H9 (cell line): ENCODE data around the gene C1orf198. TPM values are rescaled to one million over a fixed set of nuclear protein-coding genes. Genes with fewer than 3 reads are reported as not detected.

Source experiments
- DNase-seq: peaks from one replicate; pipeline ENCODE4 v3.0.0-alpha.2; 2017
- H2AFZ ChIP-seq: one replicate; pipeline ENCODE4 v1.6.1; 2013; ENCODE audit warnings: mild to moderate bottlenecking, low read length, control low read depth, moderate library complexity
- H2AK5ac ChIP-seq: 2 replicates; pipeline ENCODE4 v1.6.1; 2013; ENCODE audit warnings: low read length, control low read depth, mixed read lengths; ENCODE audit not compliant: insufficient read length
- H2BK120ac ChIP-seq: one replicate; pipeline ENCODE4 v1.6.1; 2013; ENCODE audit warnings: low read depth, mild to moderate bottlenecking, low read length, control low read depth, inconsistent platforms; ENCODE audit not compliant: poor library complexity, severe bottlenecking
- H2BK12ac ChIP-seq: 2 replicates; pipeline ENCODE4 v1.6.1; 2013; ENCODE audit warnings: low read length, control low read depth, mixed read lengths, low read depth; ENCODE audit not compliant: insufficient read length
- H2BK15ac ChIP-seq: 2 replicates; pipeline ENCODE4 v1.6.1; 2013; ENCODE audit warnings: low read depth, low read length, control low read depth
- H2BK20ac ChIP-seq: one replicate; pipeline ENCODE4 v1.6.1; 2013; ENCODE audit warnings: low read depth, mild to moderate bottlenecking, low read length, control low read depth, inconsistent platforms; ENCODE audit not compliant: poor library complexity, severe bottlenecking
- H2BK5ac ChIP-seq: 2 replicates; pipeline ENCODE4 v1.6.1; 2013; ENCODE audit warnings: low read length, control low read depth, mixed read lengths; ENCODE audit not compliant: insufficient read length
- H3K14ac ChIP-seq: 2 replicates; pipeline ENCODE4 v1.6.1; 2013; ENCODE audit warnings: low read length, control low read depth; ENCODE audit not compliant: insufficient read depth
- H3K18ac ChIP-seq: 2 replicates; pipeline ENCODE4 v1.6.1; 2013; ENCODE audit warnings: low read depth, mild to moderate bottlenecking, mixed read lengths, low read length, control low read depth; ENCODE audit not compliant: insufficient read length
- H3K23ac ChIP-seq: 2 replicates; pipeline ENCODE4 v1.6.1; 2013; ENCODE audit warnings: low read length, control low read depth, mixed read lengths, low read depth; ENCODE audit not compliant: insufficient read length
- H3K23me2 ChIP-seq: 2 replicates; pipeline ENCODE4 v1.6.1; 2013; ENCODE audit warnings: low read depth, mild to moderate bottlenecking, mixed read lengths, low read length, control low read depth; ENCODE audit not compliant: insufficient read length, poor library complexity, severe bottlenecking
- H3K27ac ChIP-seq: 2 replicates; pipeline ENCODE4 v1.5.1; 2013; ENCODE audit warnings: low read length, control low read depth, mixed read lengths, low read depth; ENCODE audit not compliant: insufficient read length
- H3K27me3 ChIP-seq: 2 replicates; pipeline ENCODE4 v1.6.1; 2013; ENCODE audit warnings: low read length, control low read depth, inconsistent platforms; ENCODE audit not compliant: insufficient read depth
- H3K4ac ChIP-seq: 2 replicates; pipeline ENCODE4 v1.6.1; 2013; ENCODE audit warnings: low read depth, mild to moderate bottlenecking, control low read depth, inconsistent platforms, low read length, moderate library complexity
- H3K4me1 ChIP-seq: 2 replicates; pipeline ENCODE4 v1.6.1; 2013; ENCODE audit warnings: low read length, control low read depth, inconsistent platforms; ENCODE audit not compliant: insufficient read depth
- H3K4me2 ChIP-seq: 2 replicates; pipeline ENCODE4 v1.6.1; 2013; ENCODE audit warnings: low read length, control low read depth, mixed read lengths; ENCODE audit not compliant: insufficient read length, insufficient read depth
- H3K56ac ChIP-seq: 2 replicates; pipeline ENCODE4 v1.6.1; 2013; ENCODE audit warnings: low read depth, mild to moderate bottlenecking, mixed read lengths, low read length, control low read depth; ENCODE audit not compliant: insufficient read length
- H3K79me1 ChIP-seq: 2 replicates; pipeline ENCODE4 v1.6.1; 2013; ENCODE audit warnings: low read depth, mild to moderate bottlenecking, moderate library complexity, low read length, control low read depth, inconsistent platforms; ENCODE audit not compliant: insufficient read depth, poor library complexity, severe bottlenecking
- H3K79me2 ChIP-seq: 2 replicates; pipeline ENCODE4 v1.6.1; 2013; ENCODE audit warnings: low read length, control low read depth, inconsistent platforms; ENCODE audit not compliant: insufficient read depth
- H3K9ac ChIP-seq: 2 replicates; pipeline ENCODE4 v1.6.1; 2013; ENCODE audit warnings: low read length, control low read depth, mixed read lengths; ENCODE audit not compliant: insufficient read length; ENCODE audit errors: extremely low read depth
- H3K9me3 ChIP-seq: one replicate; pipeline ENCODE4 v1.6.1; 2013; ENCODE audit warnings: low read depth, low read length, inconsistent platforms; ENCODE audit not compliant: control insufficient read depth
- H3T11ph ChIP-seq: one replicate; pipeline ENCODE4 v1.6.1; 2013; ENCODE audit warnings: mild to moderate bottlenecking, low read length, control low read depth, inconsistent platforms
- H4K20me1 ChIP-seq: one replicate; pipeline ENCODE4 v1.6.1; 2013; ENCODE audit not compliant: control insufficient read depth, insufficient read length, insufficient read depth
- H4K5ac ChIP-seq: 2 replicates; pipeline ENCODE4 v1.6.1; 2013; ENCODE audit warnings: low read depth, mild to moderate bottlenecking, mixed read lengths, low read length, control low read depth; ENCODE audit not compliant: insufficient read length
- H4K8ac ChIP-seq: replicated peaks from 2 replicates; pipeline ENCODE4 v1.6.1; 2013; ENCODE audit warnings: low read length, control low read depth, mixed read lengths, low read depth; ENCODE audit not compliant: insufficient read length
- H4K91ac ChIP-seq: 2 replicates; pipeline ENCODE4 v1.6.1; 2013; ENCODE audit warnings: low read depth, mild to moderate bottlenecking, moderate library complexity, mixed read lengths, low read length, control low read depth; ENCODE audit not compliant: insufficient read length
- H3K27ac Mint-ChIP-seq, 3 experiments: 2 replicates in 2 of 3; 3 replicates in 1 of 3; pipeline ENCODE4 v1.8.0; 2020 to 2021; ENCODE audit warnings: mixed read lengths in 3 of 3, mild to moderate bottlenecking in 1 of 3, moderate library complexity in 1 of 3
- H3K27me3 Mint-ChIP-seq: 2 replicates; pipeline ENCODE4 v1.8.0; 2021; ENCODE audit warnings: low read depth, mild to moderate bottlenecking, moderate library complexity, mixed read lengths
- H3K36me3 Mint-ChIP-seq, 3 experiments: 2 replicates in 2 of 3; 3 replicates in 1 of 3; pipeline ENCODE4 v1.8.0; 2020 to 2021; ENCODE audit warnings: low read depth in 3 of 3, mixed read lengths in 3 of 3; ENCODE audit not compliant: insufficient read depth in 1 of 3
- H3K4me1 Mint-ChIP-seq, 2 experiments: 2 replicates each; pipeline ENCODE4 v1.8.0; 2020; ENCODE audit warnings: mixed read lengths in 2 of 2
- H3K4me3 Mint-ChIP-seq, 2 experiments: 2 replicates in 1 of 2; 3 replicates in 1 of 2; pipeline ENCODE4 v1.8.0; 2020 to 2021; ENCODE audit warnings: mild to moderate bottlenecking in 2 of 2, mixed read lengths in 2 of 2, moderate library complexity in 1 of 2
- H3K9me3 Mint-ChIP-seq, 2 experiments: 2 replicates in 1 of 2; 3 replicates in 1 of 2; pipeline ENCODE4 v1.8.0; 2020; ENCODE audit warnings: mild to moderate bottlenecking in 2 of 2, mixed read lengths in 2 of 2, moderate library complexity in 1 of 2
- WGBS: extraction: QIAGEN DNeasy Blood & Tissue Kit; methylation state at CpG from one replicate; pipeline ENCODE4 v1.1.7; 2013; ENCODE audit warnings: missing lambda C conversion rate, low lambda C conversion rate, mixed read lengths; ENCODE audit not compliant: insufficient read length; ENCODE audit errors: extremely low coverage; 5-methylcytosine and 5-hydroxymethylcytosine counted together
- total RNA-seq: library from RNA; stranded (reverse); gene quantifications from 2 replicates; pipeline ENCODE4 v1.2.1, GENCODE V29; 2021
- TF ChIP-seq, protein P1 (sequence below): fragments of 200-600 bp; sonication (generic); conservative IDR thresholded peaks from 3 replicates; pipeline ENCODE4 v1.8.0; 2021; ENCODE audit warnings: antibody characterized with exemption, mild to moderate bottlenecking

C1orf198 gene
- total RNA-seq, 1 experiment from 2014 or later: 28.9 TPM

- H3K4me2 ChIP-seq: no peak overlapping the region
- TF ChIP-seq, protein P1, sequence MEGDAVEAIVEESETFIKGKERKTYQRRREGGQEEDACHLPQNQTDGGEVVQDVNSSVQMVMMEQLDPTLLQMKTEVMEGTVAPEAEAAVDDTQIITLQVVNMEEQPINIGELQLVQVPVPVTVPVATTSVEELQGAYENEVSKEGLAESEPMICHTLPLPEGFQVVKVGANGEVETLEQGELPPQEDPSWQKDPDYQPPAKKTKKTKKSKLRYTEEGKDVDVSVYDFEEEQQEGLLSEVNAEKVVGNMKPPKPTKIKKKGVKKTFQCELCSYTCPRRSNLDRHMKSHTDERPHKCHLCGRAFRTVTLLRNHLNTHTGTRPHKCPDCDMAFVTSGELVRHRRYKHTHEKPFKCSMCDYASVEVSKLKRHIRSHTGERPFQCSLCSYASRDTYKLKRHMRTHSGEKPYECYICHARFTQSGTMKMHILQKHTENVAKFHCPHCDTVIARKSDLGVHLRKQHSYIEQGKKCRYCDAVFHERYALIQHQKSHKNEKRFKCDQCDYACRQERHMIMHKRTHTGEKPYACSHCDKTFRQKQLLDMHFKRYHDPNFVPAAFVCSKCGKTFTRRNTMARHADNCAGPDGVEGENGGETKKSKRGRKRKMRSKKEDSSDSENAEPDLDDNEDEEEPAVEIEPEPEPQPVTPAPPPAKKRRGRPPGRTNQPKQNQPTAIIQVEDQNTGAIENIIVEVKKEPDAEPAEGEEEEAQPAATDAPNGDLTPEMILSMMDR: no peak
- H3K27me3 Mint-ChIP-seq: peaks cover 35% of the 10 kb centered on the region
Measured at GRCh38 chr1:230877146-230877923, 9.0 kb upstream of the C1orf198 start.

More at GRCh38 chr1:230877146-230877923, 9.0 kb upstream of the C1orf198 start:
- Histone ChIP-seq H2BK5ac (no peak overlapping the region), H2AFZ (no peak overlapping the region), H2BK15ac (no peak overlapping the region), H3K23ac (no peak overlapping the region), H3K23me2 (no peaks in the 10 kb centered on the region), H3K4ac (no peak overlapping the region), H2BK120ac (no peak overlapping the region), H3K9me3 (no peaks in the 10 kb centered on the region), H2AK5ac (no peak overlapping the region), H3K9ac (no peak overlapping the region), H3T11ph (no peak overlapping the region), H3K56ac (no peak overlapping the region), H4K5ac (no peak overlapping the region), H3K79me1 (no peaks in the 10 kb centered on the region), H3K14ac (no peak overlapping the region), H3K27me3 (no peaks in the 10 kb centered on the region), H3K18ac (no peak overlapping the region), H3K4me1 (0 out of 2 replicates have a peak, but pooled peaks cover 2% of the 10 kb centered on the region), H3K27ac (no peak overlapping the region), H4K8ac (no peak overlapping the region), H4K91ac (no peak overlapping the region), H2BK12ac (no peak overlapping the region), H4K20me1 (no peaks in the 10 kb centered on the region), H3K79me2 (no peaks in the 10 kb centered on the region), H2BK20ac (no peak overlapping the region)
- no CpG with 5 or more reads among the region's 14 CpGs for WGBS
- DNase-seq: no peak
- H3K4me1 Mint-ChIP-seq: peaks cover 13 to 30% of the 10 kb centered on the region in 2 experiments
- H3K4me3 Mint-ChIP-seq: no peak overlapping the region
- H3K36me3 Mint-ChIP-seq: 0 out of 7 replicates have a peak, but pooled peaks cover 0 to 3% (median 0%) of the 10 kb centered on the region in 3 experiments
- no peak overlapping the region for H3K27ac Mint-ChIP-seq
- no peaks in the 10 kb centered on the region for H3K9me3 Mint-ChIP-seq
